ENCODE data around the gene FAM151B.

FAM151B gene

DNA sequence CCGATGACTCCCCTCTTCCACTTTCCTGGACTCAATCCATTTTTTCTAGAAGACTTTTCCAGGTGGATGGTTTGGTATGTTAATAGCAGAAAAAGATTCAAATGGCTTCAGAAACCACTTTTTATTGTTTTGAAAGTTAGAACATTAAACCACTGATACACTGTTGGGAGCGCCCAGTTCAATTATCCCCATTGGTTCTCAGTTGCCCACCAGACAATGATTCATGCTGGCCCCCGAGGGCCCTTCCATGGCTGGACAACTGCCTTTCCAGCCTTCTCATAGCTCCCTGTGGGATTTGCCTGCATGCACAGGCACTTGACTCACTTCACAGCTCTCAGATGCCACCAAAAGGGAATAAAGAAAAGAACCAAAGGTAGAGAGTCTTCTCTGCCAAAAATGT lies 103.5 kb downstream of the FAM151B start:
- no peak for ATAC-seq

DNA sequence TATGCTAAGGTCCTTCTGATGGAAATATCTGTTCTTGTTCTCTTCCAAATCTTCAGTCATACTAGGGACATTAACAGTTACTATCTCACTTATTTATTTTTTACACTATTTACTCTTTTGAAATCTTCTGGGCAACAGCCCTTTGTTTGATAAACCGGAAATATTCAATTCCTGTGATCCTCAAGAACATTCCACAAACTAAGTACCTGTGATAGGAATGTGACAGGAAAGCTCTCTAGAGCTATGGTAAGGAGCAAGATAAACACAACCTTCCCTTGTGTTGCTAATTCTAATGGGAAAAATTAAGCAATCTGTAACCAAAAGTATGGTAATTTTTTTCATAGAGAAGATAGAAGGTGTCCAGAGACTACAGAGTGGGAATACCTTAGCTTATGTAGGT lies 104.2 kb downstream of the FAM151B start:
- no peak for ATAC-seq

All from activated CD4-positive, CD25-positive, alpha-beta regulatory T cell treated with anti-CD3 and anti-CD28 coated beads, Interleukin-2, amount 50 U/mL, for 24 hours (primary cell).